KMS-11 (cell line): Measurements from ENCODE around the gene SMAD2.

Experiments
- H2AFZ ChIP-seq: fragments of 200-600 bp; sonication (generic); 2 replicates; pipeline ENCODE4 v1.6.1; 2016; ENCODE audit warnings: antibody characterized with exemption, mixed run types, low read depth
- H3K27ac ChIP-seq: fragments of 200-600 bp; sonication (generic); 2 replicates; pipeline ENCODE4 v1.6.1; 2016; ENCODE audit warnings: mild to moderate bottlenecking, mixed run types
- H3K27me3 ChIP-seq: fragments of 200-600 bp; sonication (generic); 2 replicates; pipeline ENCODE4 v1.6.1; 2017; ENCODE audit warnings: mild to moderate bottlenecking, low read depth, mixed run types, moderate library complexity; ENCODE audit not compliant: insufficient read depth
- H3K36me3 ChIP-seq: fragments of 200-600 bp; sonication (generic); 2 replicates; pipeline ENCODE4 v1.6.1; 2017; ENCODE audit warnings: mild to moderate bottlenecking, mixed run types; ENCODE audit not compliant: insufficient read depth
- H3K4me1 ChIP-seq: fragments of 200-600 bp; sonication (generic); 2 replicates; pipeline ENCODE4 v1.6.1; 2016; ENCODE audit warnings: mild to moderate bottlenecking, low read depth, mixed run types; ENCODE audit not compliant: poor library complexity, severe bottlenecking
- H3K4me2 ChIP-seq: fragments of 200-600 bp; sonication (generic); 2 replicates; pipeline ENCODE4 v1.7.0; 2016; ENCODE audit warnings: mild to moderate bottlenecking, mixed run types
- H3K4me3 ChIP-seq: fragments of 200-600 bp; sonication (generic); IDR thresholded peaks from 2 replicates; pipeline ENCODE4 v1.6.1; 2017; ENCODE audit warnings: low read depth, low read length, mixed read lengths; ENCODE audit not compliant: insufficient read depth
- H3K79me2 ChIP-seq: fragments of 200-600 bp; sonication (generic); 2 replicates; pipeline ENCODE4 v1.6.1; 2016; ENCODE audit warnings: low read depth, mixed run types; ENCODE audit not compliant: insufficient read depth
- H3K9ac ChIP-seq: fragments of 200-600 bp; sonication (generic); 2 replicates; pipeline ENCODE4 v1.6.1; 2016; ENCODE audit warnings: mild to moderate bottlenecking, mixed run types
- H4K20me1 ChIP-seq: fragments of 200-600 bp; sonication (generic); 2 replicates; pipeline ENCODE4 v1.6.1; 2016; ENCODE audit warnings: mild to moderate bottlenecking, mixed run types; ENCODE audit not compliant: insufficient read depth
- CTCF ChIP-seq: fragments of 200-600 bp; sonication (generic); conservative IDR thresholded peaks from 2 replicates; pipeline ENCODE4 v1.6.1; 2017; ENCODE audit warnings: low read depth, mild to moderate bottlenecking, antibody characterized with exemption, low read length, moderate library complexity, mixed read lengths

The SMAD2 gene

GRCh38 chr18:47931718-47932103 is 1.3 kb upstream of the SMAD2 start:
- peak; percentile 55; the same call in 1 of the 2 replicates for TF ChIP-seq CTCF
- Histone ChIP-seq H3K4me2 (peak overlapping the region; percentile 83), H3K4me3 (no peak overlapping the region), H3K79me2 (peaks cover 34% of the 10 kb centered on the region), H4K20me1 (no peaks in the 10 kb centered on the region), H3K4me1 (peaks cover 46% of the 10 kb centered on the region), H3K27ac (peak overlapping the region; percentile 84), H3K9ac (peak overlapping the region; percentile 81), H3K27me3 (no peaks in the 10 kb centered on the region), H3K36me3 (no peaks in the 10 kb centered on the region), H2AFZ (peak overlapping the region; percentile 70)

GRCh38 chr18:47930931-47931717 is 665 bp upstream of the SMAD2 start:
- H3K79me2 ChIP-seq, result peaks cover 39% of the 10 kb centered on the region
- no peak for TF ChIP-seq CTCF
- 0 out of 2 replicates have a peak, but pooled peaks cover 3% of the 10 kb centered on the region for H4K20me1 ChIP-seq
- H3K9ac ChIP-seq, result peak overlapping the region; percentile 81
- H3K4me2 ChIP-seq, result peak overlapping the region; percentile 83
- H3K36me3 ChIP-seq, result no peaks in the 10 kb centered on the region
- no peak overlapping the region for H3K4me3 ChIP-seq
- peak overlapping the region; percentile 84 for H3K27ac ChIP-seq
- peak overlapping the region; percentile 70 for H2AFZ ChIP-seq
- H3K27me3 ChIP-seq, result no peaks in the 10 kb centered on the region
- H3K4me1 ChIP-seq, result peaks cover 50% of the 10 kb centered on the region

GRCh38 chr18:47929681-47930198 is 719 bp downstream of the SMAD2 start:
- Histone ChIP-seq H3K4me3 (no peak overlapping the region), H4K20me1 (0 out of 2 replicates have a peak, but pooled peaks cover 8% of the 10 kb centered on the region), H3K4me2 (peak overlapping the region; percentile 86), H3K27me3 (no peaks in the 10 kb centered on the region), H3K9ac (peak overlapping the region; percentile 80), H3K27ac (peak overlapping the region; percentile 78), H3K36me3 (no peaks in the 10 kb centered on the region), H3K4me1 (peaks cover 58% of the 10 kb centered on the region), H3K79me2 (peaks cover 53% of the 10 kb centered on the region), H2AFZ (peak overlapping the region; percentile 71)
- TF ChIP-seq CTCF, result no peak

- Histone ChIP-seq H3K4me1 (peaks cover 61% of the 10 kb centered on the region), H2AFZ (no peak overlapping the region), H4K20me1 (0 out of 2 replicates have a peak, but pooled peaks cover 16% of the 10 kb centered on the region), H3K9ac (no peak overlapping the region), H3K27ac (no peak overlapping the region), H3K27me3 (no peaks in the 10 kb centered on the region), H3K79me2 (peaks cover 66% of the 10 kb centered on the region), H3K4me2 (peak overlapping the region; percentile 86), H3K4me3 (no peak overlapping the region), H3K36me3 (no peaks in the 10 kb centered on the region)
- TF ChIP-seq CTCF, result no peak
Observed at GRCh38 chr18:47928466-47928865, 2.0 kb downstream of the SMAD2 start.
